Large intestine (tissue), 3 donors: ENCODE data around the gene RTKN2. TPM values are rescaled to one million over a fixed set of nuclear protein-coding genes. Genes with fewer than 3 reads are reported as not detected.
A peak's percentile ranks its signal among the peaks of the same experiment; 100 is the strongest.

Source experiments
- DNase-seq, 2 donors: peaks; one replicate each; pipeline versions ENCODE4 v3.0.0 to v3.0.0-alpha.2; 2013
- H3K27ac ChIP-seq: one replicate; pipeline ENCODE4 v1.5.1; 2013; ENCODE audit warnings: low read length
- H3K27me3 ChIP-seq: 2 replicates; pipeline ENCODE4 v1.6.1; 2013; ENCODE audit warnings: low read length; ENCODE audit not compliant: control insufficient read depth, insufficient read depth
- H3K36me3 ChIP-seq: 2 replicates; pipeline ENCODE4 v1.6.1; 2013; ENCODE audit warnings: low read length; ENCODE audit not compliant: control insufficient read depth, insufficient read depth
- H3K4me1 ChIP-seq: one replicate; pipeline ENCODE4 v1.6.1; 2013; ENCODE audit warnings: low read length; ENCODE audit not compliant: control insufficient read depth, insufficient read depth
- H3K4me3 ChIP-seq: one replicate; pipeline ENCODE4 v1.5.1; 2013; ENCODE audit warnings: low read length
- H3K9me3 ChIP-seq: one replicate; pipeline ENCODE4 v1.6.1; 2013; ENCODE audit warnings: mild to moderate bottlenecking, low read depth, low read length, moderate library complexity; ENCODE audit not compliant: control insufficient read depth
- WGBS: methylation state at CpG from one replicate; pipeline ENCODE4 v1.1.5; 2013; ENCODE audit warnings: low lambda C conversion rate; ENCODE audit not compliant: insufficient coverage; 5-methylcytosine and 5-hydroxymethylcytosine counted together
- polyA plus RNA-seq: library from polyadenylated mRNA; unstranded; fragments of 120-200 nt; gene quantifications from one replicate; pipeline ENCODE4 v1.2.1, GENCODE V29; 2013

The RTKN2 gene
- polyA plus RNA-seq, 1 donor: 5.7 TPM

DNA sequence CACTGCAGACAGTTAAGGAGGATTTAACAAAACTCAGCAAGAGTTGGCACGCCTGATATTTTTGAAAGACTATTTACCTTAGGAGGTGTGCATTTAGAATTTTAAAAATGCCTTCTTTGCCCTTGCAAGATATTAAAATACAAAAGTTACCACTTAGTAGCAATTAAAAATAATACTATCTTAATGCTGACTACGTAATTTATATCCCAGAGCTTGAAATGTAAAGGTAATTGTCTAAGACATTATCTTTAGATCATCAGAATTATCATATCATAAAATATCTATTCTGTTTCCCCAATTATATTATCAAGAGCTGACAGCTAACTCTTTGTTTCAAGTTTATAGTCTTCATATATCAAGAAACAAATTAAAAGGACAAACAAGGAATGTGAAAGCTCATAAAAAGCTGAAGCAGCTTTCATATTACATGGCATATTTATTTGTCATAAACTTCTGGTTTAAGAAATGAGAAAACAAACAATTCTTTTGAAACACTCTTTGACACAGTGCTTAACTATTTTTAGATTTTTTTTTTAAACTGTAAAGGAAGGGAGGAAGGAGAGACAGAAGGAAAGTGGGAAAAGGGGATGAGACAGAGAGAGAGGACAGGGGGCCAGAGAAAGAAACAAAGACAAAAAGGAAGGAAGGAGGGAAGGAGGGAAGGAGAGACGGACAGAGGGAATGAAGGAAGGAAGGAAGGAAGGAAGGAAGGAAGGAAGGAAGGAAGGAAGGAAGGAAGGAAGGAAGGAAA lies 73.5 kb downstream of the RTKN2 start:
- H3K36me3 ChIP-seq: no peaks in the 10 kb centered on the region
- no peak overlapping the region for H3K27ac ChIP-seq
- H3K4me3 ChIP-seq: no peak overlapping the region
- no peaks in the 10 kb centered on the region for H3K27me3 ChIP-seq
- WGBS: 47% methylated on average over 2 of the region's 3 CpGs
- H3K9me3 ChIP-seq: no peaks in the 10 kb centered on the region
- H3K4me1 ChIP-seq: peaks cover 5% of the 10 kb centered on the region
- no peak for DNase-seq

DNA sequence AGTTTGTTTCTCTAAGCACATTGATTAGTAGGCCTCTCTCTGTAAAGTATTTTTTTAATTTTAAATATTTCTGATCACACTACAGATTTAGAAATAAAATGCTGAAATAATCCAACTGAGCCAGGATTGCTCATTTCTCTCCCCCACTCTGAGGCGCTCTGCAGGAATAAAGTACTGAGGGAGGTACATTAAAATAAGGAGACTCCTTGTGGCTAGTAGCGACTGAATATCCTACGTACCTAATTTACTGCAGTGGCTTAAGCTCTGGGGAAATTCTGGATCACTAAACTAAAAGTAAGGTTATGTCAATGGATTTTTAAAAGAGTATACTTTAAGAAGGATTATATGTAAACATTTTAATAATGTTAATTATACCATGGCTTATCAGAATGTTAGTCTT lies 75.2 kb downstream of the RTKN2 start:
- H3K27me3 ChIP-seq: no peaks in the 10 kb centered on the region
- H3K36me3 ChIP-seq: no peaks in the 10 kb centered on the region
- DNase-seq: no peak
- WGBS: 90% methylated on average over 2 of the region's 3 CpGs
- H3K27ac ChIP-seq: no peak overlapping the region
- no peak overlapping the region for H3K4me3 ChIP-seq
- no peaks in the 10 kb centered on the region for H3K9me3 ChIP-seq
- no peaks in the 10 kb centered on the region for H3K4me1 ChIP-seq

DNA sequence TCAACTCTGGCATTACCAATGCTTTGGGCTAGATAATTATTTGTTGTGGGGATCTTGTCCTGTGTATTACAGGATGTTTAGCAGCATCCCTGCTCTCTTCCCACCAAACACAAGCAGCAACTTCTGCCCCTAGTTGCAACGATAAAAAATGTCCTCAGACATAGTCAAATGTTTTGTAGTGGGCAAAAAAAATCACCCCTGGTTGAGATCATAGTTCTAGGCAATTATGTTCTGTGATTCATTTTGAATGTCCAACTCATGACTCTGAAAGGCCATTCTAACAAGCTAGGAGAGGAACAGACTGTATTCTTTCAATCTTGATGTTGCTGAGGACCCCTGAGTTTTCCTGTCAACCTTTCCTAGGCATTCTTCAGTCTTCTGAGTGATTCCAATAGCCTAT lies 79.5 kb downstream of the RTKN2 start:
- Histone ChIP-seq H3K27me3 (no peaks in the 10 kb centered on the region), H3K4me3 (no peak overlapping the region), H3K27ac (no peak overlapping the region), H3K4me1 (no peaks in the 10 kb centered on the region), H3K9me3 (no peaks in the 10 kb centered on the region), H3K36me3 (no peaks in the 10 kb centered on the region)
- WGBS: no CpG with 5 or more reads among the region's 1 CpG
- DNase-seq: no peak

DNA sequence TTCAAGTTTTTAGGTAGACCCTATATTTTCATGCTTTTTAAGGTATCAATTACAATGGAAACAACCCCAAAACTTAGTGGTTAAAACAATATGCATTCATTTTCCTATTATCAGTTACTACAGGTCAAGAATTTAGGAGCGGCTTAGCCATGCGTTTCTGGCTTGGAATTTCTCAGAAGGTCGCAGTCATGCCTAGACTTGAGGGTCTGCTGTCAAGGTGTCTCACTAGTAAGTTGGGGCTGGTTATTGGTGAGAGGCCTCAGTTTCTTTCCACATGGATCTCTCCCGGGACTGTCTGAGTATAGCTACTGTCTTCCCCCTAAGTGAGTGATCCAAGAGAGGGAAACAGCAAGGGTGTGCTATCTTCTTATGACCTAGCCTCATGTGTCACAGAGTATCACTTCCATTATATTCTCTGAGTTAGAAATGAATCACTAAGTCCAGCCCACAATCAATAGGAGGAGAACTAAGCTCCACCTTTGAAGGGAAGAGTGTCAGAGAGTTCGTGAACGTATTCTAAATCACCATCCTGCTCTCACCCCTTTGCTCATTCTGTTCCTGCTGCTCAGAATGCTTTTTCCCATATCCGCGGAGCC lies 80.5 kb downstream of the RTKN2 start:
- DNase-seq: no peak
- H3K27ac ChIP-seq: no peak overlapping the region
- WGBS: 96% methylated on average over 4 of the region's 8 CpGs

DNA sequence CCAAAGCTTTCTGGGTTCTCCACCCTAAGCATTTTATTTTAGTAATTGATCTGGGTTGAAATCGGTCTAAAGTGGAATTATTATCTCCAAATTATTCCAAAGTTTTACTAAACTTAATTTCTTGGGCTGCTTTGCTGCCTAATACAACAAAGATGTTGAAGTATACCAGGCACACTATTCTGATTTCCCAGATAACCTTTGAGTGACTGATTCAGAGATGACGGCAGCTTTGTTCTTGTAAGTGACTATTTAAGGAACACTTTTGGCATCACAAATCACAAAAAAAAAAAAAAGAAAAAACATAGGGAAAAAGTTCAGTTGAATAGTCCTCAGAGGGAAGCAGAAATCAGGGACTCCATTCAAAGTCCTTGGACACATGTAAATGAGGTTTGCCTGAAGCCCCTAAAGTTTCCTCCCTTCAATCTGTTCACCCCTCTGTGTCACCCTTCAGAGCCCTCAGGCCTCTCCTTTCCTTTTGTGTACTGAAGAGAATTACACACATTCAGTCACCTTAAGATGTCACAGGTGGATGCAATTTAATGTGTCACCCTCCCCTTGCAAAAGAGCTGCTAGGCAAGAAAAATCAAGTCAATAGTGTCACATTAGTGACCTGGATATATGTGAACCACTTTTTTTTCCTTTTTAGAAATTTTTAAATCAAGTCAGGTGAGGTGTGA lies 81.5 kb downstream of the RTKN2 start:
- Histone ChIP-seq H3K4me1 (no peaks in the 10 kb centered on the region), H3K27ac (no peak overlapping the region), H3K36me3 (no peaks in the 10 kb centered on the region), H3K4me3 (no peak overlapping the region), H3K9me3 (no peaks in the 10 kb centered on the region), H3K27me3 (no peaks in the 10 kb centered on the region)
- no peak for DNase-seq
- WGBS: 100% methylated on average over 1 of the region's 2 CpGs

More for the DNA sequence above, 80.5 kb downstream of the RTKN2 start:
- H3K4me3 ChIP-seq: no peak overlapping the region
- H3K36me3 ChIP-seq: no peaks in the 10 kb centered on the region
- H3K9me3 ChIP-seq: no peaks in the 10 kb centered on the region
- no peaks in the 10 kb centered on the region for H3K4me1 ChIP-seq
- no peaks in the 10 kb centered on the region for H3K27me3 ChIP-seq

DNA sequence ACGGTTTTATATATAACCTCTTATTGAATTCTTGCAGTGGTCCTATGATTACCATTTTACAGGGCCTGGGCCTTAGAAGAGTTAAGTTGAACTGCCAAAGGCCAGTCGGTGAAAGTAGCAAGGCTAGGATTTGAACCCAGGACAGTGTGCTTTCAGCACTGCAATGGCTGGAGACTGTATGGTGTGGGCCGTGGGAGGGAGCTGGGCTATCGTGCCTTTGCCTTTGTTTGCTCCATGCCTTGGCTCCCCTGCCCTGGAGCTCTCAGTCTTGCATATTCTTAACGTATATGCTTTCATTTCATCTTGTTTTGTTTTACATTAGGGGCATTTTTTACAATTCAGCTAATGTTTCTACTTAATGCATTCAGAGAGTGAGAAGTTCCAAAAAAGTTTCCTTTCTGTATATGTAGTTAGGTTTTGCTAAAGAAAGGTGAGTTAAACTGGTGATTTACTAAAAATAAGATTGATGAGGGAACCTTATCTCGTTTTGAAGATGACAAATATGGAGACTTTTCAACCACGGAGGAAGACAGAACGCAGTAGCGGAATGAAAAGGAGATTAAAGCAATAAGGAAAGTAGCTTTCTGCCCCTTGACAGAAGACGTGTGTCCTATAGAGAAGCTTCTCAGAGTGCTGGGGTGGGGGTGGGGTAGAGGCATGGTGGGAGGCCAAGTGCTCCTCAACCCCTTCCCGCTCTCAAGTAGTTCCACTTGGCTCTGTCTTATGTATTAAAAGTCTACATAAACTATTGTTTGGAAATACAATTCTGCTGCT lies 82.5 kb downstream of the RTKN2 start:
- no peaks in the 10 kb centered on the region for H3K27me3 ChIP-seq
- H3K27ac ChIP-seq: no peak overlapping the region
- H3K4me3 ChIP-seq: no peak overlapping the region
- no peaks in the 10 kb centered on the region for H3K9me3 ChIP-seq
- no peaks in the 10 kb centered on the region for H3K4me1 ChIP-seq
- DNase-seq: no peak
- no peaks in the 10 kb centered on the region for H3K36me3 ChIP-seq
- WGBS: 87% methylated on average over 5 of the region's 11 CpGs

DNA sequence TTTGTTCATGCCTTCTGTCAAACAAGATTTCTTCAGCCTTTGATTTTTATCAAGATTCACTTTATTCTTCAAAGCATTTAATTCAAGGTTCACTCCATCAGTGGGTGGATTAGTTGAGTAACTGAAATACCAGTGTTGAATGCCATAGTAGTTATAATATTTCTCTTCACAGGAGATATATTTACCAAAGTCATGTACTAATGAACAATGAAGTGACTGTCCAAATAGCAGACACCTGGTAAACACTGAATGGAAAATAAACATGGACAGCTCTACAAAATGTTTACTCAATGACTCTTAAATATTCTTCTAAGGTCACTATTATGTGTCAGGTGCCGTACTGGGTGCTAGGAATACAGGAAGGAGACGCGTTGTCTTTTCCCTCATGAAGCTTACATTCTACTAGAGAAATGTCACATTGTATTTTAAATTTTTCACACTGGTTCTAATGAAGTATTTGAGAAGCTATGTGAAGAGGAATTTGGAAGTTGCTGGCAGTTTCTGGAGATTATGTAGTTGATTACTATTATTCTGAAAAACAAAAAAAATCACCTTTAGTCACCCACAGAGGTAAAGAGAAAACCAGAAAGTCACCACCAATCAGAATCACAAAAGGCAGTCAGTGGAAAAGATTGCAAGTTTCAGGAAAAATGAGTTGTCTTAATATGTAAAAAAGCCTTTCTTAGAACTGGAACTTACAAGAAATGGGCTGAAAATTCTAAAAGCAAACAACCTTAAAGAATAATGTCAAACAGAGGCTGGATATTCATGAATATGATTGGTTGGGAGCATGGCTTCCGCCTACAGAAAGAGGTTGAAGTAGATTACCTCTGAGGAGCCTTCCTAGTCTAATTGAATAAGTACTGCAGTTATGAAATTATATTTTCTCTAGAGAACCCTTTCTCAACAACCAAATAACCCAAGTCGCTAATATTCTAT lies 84.5 kb downstream of the RTKN2 start:
- H3K36me3 ChIP-seq: no peaks in the 10 kb centered on the region
- H3K4me1 ChIP-seq: no peaks in the 10 kb centered on the region
- WGBS: 100% methylated on average over 2 of the region's 5 CpGs
- H3K9me3 ChIP-seq: no peaks in the 10 kb centered on the region
- no peak overlapping the region for H3K27ac ChIP-seq
- H3K4me3 ChIP-seq: no peak overlapping the region
- DNase-seq: no peak
- no peaks in the 10 kb centered on the region for H3K27me3 ChIP-seq

DNA sequence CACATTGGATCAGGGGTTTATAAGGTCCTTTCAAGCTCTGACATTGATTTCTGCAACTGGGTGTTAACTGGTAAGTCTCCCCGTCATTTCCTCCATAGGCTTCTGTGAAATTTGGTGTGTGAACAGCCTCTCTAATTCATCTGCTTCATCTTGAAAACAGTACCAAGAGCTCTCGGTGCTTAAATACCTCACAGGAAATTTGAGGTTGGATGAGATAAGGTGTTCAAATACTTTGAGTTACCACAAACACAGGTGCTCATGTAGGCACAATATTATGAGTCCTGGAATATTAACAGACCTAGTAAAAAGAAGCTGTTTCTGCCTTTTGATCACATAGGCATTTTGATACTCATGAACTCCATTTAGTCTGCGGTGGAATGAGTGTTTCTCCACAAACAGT lies 85.2 kb downstream of the RTKN2 start:
- Histone ChIP-seq H3K27ac (no peak overlapping the region), H3K36me3 (no peaks in the 10 kb centered on the region), H3K4me1 (no peaks in the 10 kb centered on the region), H3K9me3 (no peaks in the 10 kb centered on the region), H3K27me3 (no peaks in the 10 kb centered on the region), H3K4me3 (no peak overlapping the region)
- DNase-seq: peak in 1 of 2 donors; percentile 4
- WGBS: 80% methylated on average over 1 of the region's 3 CpGs

DNA sequence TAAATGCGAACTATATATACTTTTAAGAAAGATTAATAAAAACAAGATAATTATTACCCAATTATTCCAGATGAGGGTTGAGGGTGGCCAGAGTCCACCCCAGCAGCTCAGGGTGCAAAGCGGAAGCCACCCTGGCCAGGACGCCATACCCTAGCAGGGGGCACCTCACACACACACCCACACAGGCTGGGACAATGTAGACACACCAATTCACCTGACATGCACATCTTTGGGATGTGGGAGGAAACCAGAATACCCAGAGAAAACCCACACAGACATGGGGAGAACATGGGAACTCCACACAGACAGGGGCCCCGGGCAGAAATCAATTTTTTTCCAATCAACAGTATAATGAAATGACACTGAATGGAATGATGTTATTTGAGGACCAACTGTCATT lies 86.0 kb downstream of the RTKN2 start:
- no peak overlapping the region for H3K27ac ChIP-seq
- no peak for DNase-seq
- no peaks in the 10 kb centered on the region for H3K36me3 ChIP-seq
- H3K4me1 ChIP-seq: no peaks in the 10 kb centered on the region
- 100% methylated on average over 1 of the region's 4 CpGs for WGBS
- H3K27me3 ChIP-seq: no peaks in the 10 kb centered on the region
- H3K4me3 ChIP-seq: no peak overlapping the region
- H3K9me3 ChIP-seq: no peaks in the 10 kb centered on the region
